Keratinocyte (primary cell): ENCODE data around the gene TNS3.

Source experiments
- EZH2 ChIP-seq: IDR thresholded peaks from one replicate; pipeline ENCODE4 v1.6.1; 2012; ENCODE audit warnings: inconsistent platforms, mild to moderate bottlenecking, low read length, moderate library complexity
- TF ChIP-seq, protein P1 (sequence below), 3 experiments: IDR thresholded peaks in 1 of 3; conservative IDR thresholded peaks in 1 of 3; optimal IDR thresholded peaks in 1 of 3; 2 replicates in 2 of 3; 3 replicates in 1 of 3; pipeline versions ENCODE3 to v1.5.1; 2011; ENCODE audit warnings: low read length in 3 of 3, mild to moderate bottlenecking in 3 of 3, moderate library complexity in 2 of 3, control low read depth in 1 of 3, inconsistent platforms in 1 of 3; ENCODE audit not compliant: insufficient read depth in 2 of 3; ENCODE audit errors: extremely low read depth in 1 of 3

DNA sequence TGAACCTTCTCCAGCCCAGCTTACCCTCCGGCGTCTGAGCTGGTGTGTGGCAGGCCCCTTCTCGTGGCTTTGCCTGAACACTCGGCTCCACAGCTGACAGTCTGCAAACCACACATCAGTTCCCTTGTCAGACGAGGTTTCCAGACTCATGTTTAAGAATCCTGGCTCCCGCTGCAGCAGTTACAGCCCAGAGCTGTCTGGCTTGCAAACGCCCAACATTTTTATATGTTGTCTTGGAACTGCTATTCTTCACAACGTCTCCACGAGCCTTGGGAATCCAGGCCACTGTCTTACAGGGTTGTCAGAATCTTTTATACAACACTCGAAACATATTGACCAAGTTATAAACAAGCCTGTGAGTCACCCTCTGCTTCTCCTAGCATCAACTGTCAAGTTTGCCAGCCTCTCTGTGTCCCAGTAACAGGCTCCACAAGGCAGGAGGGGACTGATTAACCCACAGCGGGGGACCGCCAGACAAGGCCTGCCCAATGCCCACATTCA is 68.1 kb downstream of the TNS3 start:
- TF ChIP-seq, protein P1, sequence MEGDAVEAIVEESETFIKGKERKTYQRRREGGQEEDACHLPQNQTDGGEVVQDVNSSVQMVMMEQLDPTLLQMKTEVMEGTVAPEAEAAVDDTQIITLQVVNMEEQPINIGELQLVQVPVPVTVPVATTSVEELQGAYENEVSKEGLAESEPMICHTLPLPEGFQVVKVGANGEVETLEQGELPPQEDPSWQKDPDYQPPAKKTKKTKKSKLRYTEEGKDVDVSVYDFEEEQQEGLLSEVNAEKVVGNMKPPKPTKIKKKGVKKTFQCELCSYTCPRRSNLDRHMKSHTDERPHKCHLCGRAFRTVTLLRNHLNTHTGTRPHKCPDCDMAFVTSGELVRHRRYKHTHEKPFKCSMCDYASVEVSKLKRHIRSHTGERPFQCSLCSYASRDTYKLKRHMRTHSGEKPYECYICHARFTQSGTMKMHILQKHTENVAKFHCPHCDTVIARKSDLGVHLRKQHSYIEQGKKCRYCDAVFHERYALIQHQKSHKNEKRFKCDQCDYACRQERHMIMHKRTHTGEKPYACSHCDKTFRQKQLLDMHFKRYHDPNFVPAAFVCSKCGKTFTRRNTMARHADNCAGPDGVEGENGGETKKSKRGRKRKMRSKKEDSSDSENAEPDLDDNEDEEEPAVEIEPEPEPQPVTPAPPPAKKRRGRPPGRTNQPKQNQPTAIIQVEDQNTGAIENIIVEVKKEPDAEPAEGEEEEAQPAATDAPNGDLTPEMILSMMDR (optimal IDR thresholded peaks at IDR 0.05 in 1 of 3, IDR thresholded peaks at IDR 0.05 in 1 of 3, conservative IDR thresholded peaks at IDR 0.05 in 1 of 3; ENCODE audit: extremely low read depth in 1 of 3, insufficient read depth in 2 of 3, low read length in 3 of 3): no peak
- TF ChIP-seq EZH2: no peak
